ENCODE data around the gene GRIP1.

The GRIP1 gene

DNA sequence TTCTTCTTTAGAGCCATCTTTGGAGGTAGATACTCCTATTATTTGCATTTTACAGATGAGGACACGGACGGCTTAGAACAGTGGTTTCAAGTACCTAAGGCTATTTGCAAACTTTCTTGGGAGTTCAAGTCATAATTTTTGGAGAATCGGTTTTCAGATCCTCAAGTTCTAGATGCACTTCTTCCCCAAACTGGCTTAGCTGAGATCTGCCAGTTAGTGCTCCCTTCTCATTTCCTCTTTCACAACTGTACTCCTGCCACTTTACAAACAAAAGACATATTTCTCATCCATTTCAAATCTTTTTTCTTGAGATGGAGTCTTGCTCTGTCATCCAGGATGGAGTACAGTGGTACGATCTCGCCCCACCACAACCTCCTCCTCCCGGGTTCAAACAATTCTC, 299.3 kb downstream of the GRIP1 start:
- no peak for DNase-seq

DNA sequence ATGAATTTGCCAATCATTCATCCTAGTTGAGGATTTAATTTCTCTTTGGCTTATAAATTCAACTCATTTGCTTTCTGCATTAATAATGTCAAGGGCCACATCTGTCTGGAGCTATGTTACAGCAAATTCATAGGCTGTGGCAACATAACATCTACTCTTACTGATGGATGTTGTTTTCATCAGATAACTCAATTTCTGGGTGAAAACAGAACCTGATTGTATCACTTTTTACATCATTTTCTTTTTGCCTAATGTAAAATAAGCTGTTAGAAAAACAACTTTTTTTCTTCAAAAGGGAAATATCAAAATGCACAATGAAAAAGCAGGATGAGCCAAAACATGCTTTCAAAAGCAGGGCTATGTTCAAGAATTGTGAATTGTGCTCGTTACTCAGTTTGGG, 303.3 kb downstream of the GRIP1 start:
- DNase-seq: no peak

DNA sequence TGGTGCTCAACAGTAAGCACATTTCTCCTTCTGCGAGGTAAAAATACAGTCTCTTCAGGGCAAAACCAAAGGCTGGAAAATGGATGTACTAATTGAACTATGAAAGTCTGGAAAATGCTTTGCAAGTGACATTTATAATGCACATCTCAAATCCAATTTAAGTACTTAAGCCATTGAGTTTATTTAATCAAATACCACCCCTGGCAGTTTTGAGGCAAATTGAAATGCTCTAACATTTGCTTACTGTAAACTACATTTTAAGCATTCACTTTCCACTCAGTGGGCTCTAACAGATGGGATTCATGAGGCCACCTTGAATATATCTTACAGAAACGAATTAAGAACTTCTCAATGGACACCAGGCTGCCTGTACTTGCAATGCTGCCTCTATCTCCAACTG, 306.9 kb downstream of the GRIP1 start:
- no peak for DNase-seq

- no peak for DNase-seq
Observed at GRCh38 chr12:66367015-66367667, 311.7 kb downstream of the GRIP1 start.

GRCh38 chr12:66365718-66366490, 313.0 kb downstream of the GRIP1 start:
- DNase-seq: no peak

DNA sequence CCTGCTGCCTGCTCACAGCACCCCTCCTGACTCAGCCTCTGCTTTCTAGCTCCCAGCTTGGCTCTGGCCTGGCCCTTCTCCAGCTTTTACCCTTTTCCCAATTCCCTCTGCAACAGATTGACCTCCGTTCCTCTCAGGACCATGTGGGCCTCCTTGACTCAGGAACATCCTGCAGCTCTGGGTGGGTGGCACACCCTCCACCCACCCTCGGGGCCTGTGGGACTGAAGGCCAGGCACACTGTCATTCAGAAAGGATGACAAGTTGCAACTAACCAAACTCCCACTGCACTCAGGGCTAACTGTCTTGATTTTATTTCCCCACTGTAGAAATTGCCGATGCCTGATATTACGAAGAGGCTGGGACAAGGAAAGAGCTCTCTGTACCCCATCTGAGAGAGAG, 317.2 kb downstream of the GRIP1 start:
- DNase-seq: no peak

DNA sequence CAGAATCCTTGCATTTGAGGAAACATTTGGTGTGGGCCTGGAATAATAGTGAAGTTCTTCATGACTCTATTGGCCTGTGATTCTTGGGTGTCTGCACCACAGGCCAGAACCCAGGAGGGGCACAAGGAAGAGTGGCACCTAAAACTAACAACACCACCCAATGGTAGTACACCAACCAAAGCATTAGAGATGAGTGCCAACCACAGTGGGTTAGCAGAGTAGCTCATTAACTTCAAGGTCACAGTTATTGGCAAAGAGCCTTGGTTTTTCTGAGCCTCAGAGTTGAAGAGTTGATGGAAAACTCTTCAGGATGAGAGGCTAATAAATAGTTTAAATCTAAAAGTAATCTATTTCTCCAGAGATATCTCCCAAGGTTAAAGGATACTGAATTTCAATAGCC, 319.6 kb downstream of the GRIP1 start:
- DNase-seq: no peak

DNA sequence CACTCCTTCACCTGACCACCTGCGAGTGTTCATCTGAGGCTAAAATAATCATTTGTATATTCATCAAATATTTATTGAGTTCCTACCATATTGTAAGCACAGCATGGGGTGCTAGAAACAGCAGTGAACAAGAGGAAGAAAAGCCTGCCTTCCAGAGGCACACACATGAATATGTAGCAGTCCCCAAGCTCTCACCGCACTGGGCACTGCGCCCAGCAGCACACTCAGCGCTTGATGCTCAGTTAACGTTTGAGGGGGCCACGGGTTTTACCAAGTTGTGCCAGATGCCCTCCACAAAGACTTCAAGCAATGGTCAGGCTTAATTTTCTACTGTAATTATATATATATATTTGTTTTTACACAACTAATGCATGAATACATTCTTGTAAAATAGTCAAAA, 324.6 kb downstream of the GRIP1 start:
- DNase-seq: no peak

DNA sequence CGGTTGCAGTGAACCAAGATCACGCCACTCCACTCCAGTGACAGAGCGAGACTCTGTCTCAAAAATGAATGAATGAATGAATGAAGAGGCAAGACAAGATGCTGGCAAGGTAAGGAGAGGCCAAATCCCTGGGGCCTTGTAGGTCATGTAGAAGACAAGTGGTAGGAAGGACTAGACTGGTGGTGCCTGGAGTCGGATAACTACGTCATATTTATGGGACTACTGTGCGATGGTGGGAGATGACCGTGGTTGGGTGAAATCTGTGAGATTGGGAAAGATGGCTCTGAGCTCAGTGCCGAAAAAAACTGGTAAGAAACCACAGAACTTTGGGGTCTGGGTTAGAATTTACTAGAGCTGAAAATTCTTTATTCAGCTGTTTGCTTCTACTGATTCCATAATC, 326.0 kb downstream of the GRIP1 start:
- no peak for DNase-seq

- no peak for DNase-seq
Observed at GRCh38 chr12:66352197-66352596, 326.7 kb downstream of the GRIP1 start.

DNA sequence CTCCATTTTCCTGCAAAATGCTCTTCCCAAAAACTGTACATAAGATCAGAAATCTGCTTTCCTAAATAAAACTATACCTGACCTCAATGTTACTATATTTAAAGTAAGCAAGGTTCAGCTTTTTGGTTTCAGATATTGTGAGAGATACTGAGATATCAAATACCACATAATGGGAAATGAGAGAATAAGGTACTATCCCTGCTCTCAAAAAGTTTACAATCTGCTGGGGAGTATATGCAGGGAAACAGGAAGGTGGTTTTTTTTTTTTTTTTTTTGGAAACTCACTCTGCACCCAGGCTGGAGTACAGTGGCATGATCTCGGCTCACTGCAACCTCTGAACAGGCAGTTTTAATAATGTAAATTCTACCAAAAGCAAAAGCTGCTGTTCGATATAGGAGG, 327.6 kb downstream of the GRIP1 start:
- DNase-seq: no peak

- DNase-seq: no peak
Observed at GRCh38 chr12:66345956-66346355, 332.9 kb downstream of the GRIP1 start.

- DNase-seq: no peak
Observed at GRCh38 chr12:66345212-66345611, 333.7 kb downstream of the GRIP1 start.

DNA sequence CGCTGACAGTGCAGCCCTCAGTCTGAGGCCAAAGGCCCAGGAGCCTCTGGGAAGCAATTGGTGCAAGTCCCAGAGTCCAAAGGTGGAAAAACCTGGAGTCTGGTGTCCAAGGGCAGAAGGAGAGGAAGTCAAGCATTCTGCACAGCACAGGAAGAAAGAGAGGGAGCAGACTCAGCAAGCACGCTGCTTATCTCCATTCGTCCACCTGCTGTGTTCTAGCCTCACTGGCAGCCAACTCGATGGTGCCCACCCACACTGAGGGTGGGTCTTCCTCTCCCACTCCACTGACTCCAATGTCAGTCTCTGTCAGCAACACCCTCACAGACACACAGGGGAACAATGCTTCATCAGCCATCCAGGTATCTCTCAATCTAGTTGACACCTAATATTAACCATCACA, 337.8 kb downstream of the GRIP1 start:
- no peak for DNase-seq

- no peak for DNase-seq
Observed at GRCh38 chr12:66340131-66340530, 338.7 kb downstream of the GRIP1 start.

DNA sequence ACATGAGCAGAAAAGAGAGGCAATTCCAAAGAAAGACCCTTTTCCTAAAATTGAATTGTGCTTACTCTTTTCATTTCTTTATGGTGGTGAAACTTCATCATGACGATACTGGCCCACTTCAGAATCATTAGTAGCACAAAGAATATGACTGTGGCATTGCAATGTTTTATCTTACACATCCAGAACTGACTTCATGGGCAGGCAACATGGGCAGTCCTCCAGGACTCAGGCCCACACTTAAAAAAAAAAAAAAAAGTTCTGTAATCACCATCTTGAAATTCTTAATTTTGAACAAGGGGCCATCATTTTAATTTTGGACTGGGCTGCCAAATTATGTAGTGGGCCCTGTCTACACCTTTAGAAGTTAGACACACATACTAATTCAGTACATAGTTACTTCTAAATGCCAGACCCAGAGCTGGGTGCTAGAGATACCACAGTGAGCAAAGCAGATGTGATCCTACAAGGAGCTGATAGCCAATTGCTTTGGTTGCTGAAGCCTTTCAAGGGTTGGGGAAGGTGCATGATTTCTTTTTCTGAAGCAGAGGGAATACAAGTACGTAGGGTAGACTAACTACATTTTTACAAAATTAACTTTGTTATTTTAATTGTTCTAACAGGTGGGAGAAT, 341.4 kb downstream of the GRIP1 start:
- no peak for DNase-seq

DNA sequence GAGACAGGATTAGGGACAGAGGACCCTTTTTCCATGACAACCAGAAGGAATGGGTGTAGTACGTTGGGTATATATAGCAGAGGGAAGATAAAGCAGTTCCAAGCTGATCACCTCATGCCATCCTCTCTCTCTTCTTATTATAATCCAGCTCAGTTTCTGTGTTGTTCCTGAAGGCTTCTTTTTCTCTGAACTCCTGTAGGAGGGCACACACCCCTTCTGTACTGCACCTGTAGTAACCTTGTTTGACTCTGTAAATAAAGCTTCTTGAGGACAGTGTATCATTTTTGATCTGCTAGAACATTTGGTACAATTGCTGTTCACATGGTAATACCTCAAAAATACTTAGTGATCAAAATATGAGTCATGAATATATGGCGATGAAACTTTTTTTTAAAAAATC, 343.1 kb downstream of the GRIP1 start:
- no peak for DNase-seq

DNA sequence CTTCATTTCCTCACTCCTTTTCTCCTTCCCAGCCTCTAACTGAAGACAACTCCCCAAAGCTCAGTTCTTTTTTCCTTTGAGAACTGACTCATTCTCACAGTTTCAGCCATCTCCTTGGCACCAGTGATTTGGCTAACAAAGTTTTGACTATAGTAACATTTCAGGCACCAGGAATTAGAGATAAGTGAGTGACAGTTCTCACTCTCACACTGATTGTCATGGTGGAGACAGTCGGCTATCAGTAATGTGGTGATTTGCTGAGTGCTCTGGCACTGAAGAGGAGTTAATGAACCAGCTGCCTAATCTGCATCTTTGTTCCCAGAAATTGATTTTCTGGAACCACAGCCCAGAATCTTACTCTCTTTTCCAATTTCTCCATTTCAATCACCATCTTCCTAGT, 347.1 kb downstream of the GRIP1 start:
- no peak for DNase-seq

DNA sequence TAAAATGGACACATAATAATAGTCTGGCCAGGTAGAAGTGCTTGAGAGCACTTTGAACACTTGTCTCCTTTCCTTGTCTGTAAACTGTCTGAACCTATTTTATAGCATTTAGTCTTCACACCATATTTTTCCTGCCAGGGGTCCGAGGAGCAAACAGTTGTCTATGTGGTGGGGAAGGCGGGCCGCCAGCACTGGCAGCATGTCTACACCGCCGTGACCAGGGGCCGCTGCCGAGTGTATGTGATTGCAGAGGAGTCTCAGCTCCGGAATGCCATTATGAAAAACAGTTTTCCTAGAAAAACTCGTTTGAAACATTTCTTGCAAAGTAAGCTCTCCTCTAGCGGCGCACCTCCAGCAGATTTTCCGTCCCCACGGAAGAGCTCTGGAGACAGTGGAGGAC, 347.9 kb downstream of the GRIP1 start:
- DNase-seq: no peak

DNA sequence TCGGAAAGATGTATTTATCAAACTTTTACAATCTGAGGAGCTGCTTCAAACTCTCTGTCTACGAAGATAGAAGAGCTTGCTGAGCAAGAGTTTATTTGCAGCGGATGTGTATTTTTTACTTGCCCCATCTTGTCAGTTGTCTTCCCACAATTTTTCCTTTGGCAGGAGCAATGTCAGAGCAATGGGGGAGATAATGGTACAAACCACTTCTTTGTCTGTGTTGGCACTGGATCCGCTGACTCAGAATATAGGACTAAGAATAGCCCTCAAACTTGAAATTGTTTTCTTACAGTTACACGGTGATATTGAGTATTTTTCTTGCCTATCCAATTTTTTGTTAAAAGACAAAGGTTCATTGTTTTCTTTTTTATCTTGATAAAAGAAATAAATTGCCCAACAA, 348.9 kb downstream of the GRIP1 start:
- no peak for DNase-seq

- DNase-seq: no peak
Observed at GRCh38 chr12:66323017-66323416, 355.9 kb downstream of the GRIP1 start.

DNA sequence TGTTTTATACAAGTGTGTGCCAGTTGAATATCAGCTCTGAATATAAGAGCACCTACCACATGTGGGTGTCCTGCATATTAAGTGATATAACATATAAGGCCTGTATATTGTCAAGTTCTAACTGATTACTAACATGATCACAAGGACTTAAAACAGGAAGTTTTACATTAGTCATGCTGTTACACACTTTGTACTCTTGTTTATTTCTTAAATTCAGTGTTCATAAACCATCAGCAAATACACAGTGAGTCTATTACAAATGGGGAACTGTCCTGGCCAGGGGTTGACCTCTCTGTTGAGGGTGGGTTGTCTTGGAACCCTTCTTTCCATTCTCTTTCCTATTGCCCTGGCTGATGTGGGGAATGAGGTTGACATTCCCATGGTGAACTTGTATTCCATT, 357.4 kb downstream of the GRIP1 start:
- no peak for DNase-seq

GRCh38 chr12:66320996-66321395, 357.9 kb downstream of the GRIP1 start:
- DNase-seq: no peak

- no peak for DNase-seq
Observed at GRCh38 chr12:66319266-66319954, 359.5 kb downstream of the GRIP1 start.

All from stimulated activated naive CD4-positive, alpha-beta T cell (primary cell).